Islet of Langerhans (tissue), 1 donor: ENCODE results near the gene KCNH5.

Experiments
- FAIRE-seq: peaks from one replicate; lab custom pipeline; 2011; peaks lifted over from hg19 to GRCh38; lab: Jason Lieb, UNC

Gene KCNH5

DNA sequence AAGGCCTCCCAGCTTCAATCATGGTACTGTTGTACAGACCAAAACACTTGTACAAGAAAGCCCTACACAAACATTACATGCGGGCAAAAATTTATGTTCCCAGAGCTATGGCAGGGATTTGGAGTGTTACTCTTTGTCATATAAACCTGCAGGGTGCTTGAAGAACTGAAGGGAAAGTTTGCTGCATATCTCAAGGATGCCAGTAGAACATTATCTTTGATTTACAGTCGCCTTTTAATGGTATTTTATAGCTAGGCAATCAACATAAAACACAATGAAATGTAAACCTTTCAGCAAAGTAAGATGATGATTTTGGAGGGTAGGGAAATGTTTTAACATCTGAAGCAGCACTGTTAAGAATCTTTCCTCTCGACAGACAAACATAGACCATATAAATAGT lies 305.6 kb downstream of the KCNH5 start:
- FAIRE-seq, result no peak

DNA sequence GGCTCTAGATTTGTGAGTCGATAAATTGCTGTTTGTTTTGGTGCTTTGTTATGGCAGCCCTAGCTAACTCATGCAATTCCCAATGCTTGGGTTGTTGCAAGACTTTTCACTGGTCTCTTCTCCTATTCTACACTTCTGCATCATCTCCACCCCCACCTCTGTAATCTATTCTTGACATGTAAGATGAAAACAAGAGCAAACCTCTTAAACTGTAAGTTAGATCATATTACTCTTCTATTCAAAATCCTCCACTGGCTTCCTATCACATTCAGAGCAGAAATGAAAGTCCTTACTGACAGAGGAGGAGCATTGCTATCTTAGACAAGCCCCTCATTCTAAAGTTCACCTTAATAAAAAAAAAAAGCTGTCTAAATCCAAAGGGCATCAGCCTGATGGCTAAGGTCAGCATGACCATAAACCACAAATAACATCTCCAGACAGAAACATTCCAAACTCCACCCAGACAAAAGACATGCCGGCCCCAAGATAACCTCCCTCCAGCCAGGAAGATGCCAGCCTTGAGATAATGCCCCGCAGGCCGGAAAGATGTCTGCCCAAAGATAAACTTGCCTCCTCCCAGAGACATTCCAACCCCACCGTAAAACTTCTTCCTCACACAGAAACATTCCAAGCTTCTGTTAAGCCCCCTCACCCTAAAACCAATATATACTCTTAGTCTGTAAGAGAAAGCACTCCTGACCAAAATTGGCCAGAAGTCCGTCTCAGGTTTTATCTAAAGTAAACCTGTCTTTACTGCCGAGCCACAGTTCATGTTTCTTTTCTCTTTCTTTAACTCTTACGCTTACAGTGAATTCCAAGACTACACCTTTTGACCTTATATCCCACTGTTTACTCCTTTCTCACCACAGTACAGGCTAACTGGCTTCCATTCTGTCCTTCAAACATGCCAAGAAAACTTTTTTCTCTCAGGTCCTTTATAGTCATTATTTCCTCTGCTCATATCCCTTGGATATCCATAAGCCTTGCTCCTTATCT lies 308.9 kb downstream of the KCNH5 start:
- FAIRE-seq, result no peak

DNA sequence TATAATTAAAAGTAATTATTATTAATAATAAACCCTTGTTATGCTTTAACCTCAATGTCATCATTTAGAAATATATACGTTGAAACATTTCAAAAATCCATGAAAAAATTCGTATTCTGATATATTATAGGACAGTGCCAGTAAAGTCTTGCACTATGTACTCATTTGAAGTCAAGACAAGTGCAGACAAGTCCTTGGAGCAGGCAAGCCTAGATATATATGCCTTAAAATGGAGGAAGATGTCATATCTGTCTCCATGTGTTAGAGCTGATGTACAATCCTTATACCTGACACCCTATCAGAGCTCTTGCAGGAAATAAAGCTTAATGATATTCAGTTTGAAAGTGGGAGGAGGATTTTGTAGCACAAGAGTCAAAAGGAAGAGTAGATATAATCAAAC lies 310.4 kb downstream of the KCNH5 start:
- FAIRE-seq, result no peak

DNA sequence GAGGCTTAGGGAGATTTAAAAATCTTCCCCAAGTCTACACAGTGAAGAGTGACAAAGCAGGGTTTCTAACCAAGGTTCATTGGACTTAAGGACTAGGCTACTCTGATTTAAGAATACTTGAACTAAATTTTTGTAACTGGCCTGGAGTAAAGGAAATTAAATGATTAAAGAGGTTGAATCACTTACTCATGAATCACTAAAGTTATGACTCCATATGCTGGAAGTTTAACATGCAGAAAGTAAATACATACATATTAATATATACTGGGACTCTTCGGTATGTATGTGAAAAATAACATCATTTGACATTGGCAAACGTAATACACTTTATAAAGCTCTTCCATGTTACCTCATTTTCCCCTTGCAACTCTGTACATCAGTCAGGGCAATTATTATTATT lies 322.9 kb downstream of the KCNH5 start:
- FAIRE-seq, result no peak

DNA sequence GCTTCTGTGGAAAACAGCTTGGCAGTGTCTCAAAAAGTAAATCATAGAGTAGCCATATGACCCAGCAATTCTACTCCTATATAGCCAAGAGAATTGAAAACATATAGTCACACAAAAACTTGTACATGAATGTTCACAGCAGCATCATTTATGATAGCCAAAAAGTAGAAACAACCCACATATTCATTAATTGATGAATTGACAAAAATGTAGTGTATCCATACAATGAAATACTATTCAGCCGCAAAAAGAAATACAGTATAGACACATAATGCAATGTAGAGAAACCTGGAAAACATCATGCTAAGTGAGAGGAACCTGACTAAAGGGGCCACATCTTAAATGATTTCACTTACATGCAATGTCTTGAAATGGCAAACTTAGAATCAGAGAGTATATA lies 326.6 kb downstream of the KCNH5 start:
- no peak for FAIRE-seq

DNA sequence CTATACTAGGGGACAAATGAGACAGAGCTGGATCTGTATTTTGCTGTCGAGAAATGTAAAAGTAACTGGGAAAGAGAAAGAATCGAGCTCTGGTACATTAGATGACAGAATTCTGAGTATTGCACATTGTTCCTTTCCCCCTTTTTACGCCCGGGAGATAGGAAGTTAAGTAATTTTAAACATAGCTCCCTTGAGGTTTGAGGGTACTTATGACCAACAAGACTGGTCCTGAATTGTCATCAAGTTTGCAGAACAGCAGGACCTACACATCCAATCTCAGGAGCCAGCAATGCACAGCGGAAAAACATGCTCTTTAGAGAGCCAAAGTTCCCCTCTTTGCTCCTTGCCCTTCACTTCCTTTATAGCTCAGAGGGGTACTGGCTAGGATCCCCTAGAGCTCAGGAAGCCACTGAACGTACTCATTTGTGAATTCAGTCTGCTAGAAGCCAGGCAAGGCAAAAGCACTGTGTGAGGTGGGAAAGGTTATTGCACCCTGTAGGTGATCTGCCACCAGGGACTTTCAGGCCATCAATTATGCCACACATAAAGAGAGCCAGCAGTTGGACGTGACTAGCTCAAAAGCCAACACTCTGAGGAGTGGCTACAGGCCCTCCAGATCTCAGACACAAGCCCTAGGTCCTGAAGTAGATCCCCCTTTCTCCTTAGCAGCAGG lies 333.8 kb downstream of the KCNH5 start:
- no peak for FAIRE-seq

DNA sequence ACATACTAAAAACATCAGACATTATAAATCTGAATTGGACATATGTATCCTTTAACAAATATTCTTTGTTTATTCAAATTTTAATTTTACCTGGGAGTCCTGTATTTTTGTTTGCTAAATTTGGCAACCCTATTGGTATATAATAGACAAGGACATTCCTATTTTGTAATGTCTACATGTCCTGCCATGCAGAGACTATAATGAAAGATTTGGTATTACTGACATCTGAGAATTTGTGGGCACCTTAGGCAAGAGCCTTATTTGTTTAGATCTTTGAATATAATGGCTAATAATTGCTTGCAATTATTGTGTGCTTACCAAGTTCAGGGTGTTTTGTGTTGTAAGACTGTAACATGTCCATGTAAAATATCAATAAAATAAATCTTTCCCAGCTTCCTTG lies 334.4 kb downstream of the KCNH5 start:
- no peak for FAIRE-seq

DNA sequence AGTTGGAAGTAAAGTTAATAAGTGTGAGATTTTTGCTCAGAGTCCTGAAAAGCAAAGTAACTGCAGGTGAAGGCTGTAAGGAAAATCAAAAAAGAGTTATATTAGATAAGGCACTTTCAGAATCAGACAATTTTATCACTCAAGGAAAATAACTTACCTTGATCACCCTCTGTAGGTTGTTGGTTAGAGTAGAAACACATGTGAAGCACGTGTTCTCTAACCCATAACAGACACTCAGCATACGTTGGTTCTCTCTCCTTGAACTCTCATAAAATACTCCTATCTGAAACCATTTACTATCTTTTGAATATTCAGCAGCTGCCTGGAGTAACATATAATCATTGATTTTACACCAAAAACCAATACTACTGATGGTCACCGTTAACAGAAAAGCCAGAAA lies 335.5 kb downstream of the KCNH5 start:
- FAIRE-seq, result no peak

DNA sequence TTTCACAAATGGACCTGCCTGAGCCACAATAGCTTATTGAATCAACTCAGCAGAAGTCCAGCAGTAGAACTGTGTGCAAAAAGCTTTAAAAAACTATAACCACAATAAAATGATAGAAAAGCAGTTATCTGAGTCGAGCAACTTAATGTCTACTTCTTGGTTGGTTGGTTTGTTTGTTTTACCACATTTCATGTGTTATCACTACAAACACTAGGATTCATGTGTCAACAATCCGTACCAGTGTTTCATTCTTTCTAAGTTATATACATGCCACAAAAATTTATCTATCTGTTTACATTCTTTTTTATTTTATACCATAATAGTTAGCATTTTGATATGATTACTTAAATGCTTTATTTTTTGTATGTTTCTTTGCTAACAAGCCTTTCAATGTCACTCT lies 339.0 kb downstream of the KCNH5 start:
- FAIRE-seq, result no peak

DNA sequence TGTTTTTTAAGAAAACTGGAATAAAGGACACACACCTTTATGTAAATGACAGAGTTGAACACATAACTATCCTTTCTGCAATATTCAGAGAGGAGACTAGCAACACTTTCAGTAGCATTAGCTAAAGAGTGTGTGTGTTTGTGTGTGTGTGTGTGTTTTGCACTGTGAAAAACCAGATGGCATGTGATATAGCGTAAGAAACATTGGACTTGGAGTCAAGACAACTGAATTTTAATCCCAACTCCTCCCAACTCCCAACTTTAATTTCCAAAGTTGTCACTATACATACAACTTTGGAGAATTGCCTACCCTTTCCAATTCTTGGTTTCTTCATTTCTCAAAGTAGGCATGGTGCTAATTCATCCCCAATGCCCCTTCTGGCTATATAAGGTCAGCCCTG lies 347.8 kb downstream of the KCNH5 start:
- no peak for FAIRE-seq

DNA sequence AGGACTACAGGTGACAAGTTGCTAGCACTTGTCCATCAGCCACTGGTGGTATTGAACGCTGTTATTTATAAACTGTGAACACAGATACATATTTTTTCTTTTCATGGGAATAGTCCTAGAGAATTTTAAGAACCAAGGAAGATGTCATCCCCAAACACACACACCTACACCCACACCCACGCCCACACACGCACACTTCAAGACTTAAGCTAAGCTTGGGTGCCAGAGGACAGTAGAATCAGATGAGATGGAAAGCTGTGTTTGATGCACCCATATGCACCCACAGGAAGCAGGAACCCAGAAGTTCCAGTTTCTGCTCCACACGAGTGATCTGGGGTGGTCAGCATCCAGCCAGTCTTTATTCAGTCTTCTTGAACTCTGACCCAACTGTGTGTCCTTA lies 348.3 kb downstream of the KCNH5 start:
- no peak for FAIRE-seq

DNA sequence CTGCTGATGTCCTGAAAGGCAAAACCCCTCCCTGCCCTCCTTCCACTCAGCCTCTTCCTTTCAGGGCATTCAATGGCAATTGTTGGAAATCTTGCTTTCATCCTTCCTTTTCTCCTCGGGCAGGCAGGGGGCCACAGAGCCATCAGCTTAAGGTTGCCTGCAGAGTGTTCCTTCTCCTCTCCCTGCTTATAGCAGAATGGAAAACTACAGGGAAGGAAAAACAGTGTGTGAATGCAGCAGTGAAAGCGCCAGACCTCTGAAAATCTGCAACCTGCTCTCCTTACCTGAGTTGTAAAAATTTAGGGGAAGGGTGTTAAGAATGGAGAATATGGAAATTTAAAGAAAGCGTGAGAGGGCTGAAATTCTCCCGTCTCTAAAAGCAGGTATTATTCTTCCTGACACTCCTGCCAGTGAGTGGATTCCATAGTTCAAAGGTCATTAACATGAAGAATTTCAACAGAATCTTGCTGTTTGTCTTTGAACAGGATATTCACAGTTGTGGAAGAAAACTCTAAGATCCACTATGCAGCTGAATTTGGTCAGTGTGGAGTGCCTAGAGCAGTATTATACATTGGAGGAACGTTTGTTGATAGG lies 348.8 kb downstream of the KCNH5 start:
- no peak for FAIRE-seq

DNA sequence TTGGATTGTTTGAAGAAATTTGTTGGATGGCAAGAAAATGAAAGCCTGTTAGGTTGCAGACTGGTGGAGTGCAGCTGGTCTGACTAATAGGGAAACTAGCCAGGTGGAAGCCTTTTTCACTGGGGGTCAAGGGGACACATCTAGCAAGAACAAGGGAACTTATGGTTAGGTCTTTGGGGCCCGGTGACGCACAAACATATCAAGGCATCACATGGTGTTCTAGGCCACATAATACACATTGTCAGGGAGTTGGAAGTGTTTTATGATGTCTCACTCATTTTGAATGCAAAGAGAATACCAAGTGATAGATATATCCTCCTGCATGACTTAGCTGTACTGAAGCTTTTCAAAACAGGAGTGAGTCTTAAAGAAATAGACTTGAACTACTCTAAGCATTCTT lies 351.2 kb downstream of the KCNH5 start:
- FAIRE-seq, result no peak

DNA sequence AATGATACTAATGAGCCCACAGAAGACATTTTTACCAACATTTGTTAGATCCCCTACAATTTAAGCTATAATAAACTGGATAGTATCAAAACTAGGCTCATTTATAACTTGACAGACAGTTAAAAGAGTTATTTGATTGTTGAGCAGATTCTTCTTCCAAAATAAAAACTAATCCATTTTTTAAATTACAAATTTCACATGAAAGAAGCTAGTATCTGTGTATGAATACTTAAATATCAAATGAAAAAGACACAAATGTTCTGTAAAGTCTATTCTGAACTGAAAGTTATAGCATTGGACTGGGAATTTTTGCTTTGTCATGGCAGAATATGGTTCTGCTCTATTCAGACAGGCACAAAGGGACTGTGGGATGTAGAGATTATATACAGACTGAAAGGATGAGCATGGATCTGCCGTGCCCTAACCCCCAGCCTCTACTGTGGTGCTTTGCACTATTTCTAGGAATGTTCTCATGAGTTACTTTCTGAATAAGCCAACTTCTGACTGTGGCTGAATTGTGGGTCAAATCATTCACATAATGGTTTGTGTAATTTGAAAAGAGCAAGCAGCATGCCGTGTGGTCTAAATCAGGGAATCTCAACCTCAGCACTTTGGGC lies 352.7 kb downstream of the KCNH5 start:
- FAIRE-seq, result no peak

DNA sequence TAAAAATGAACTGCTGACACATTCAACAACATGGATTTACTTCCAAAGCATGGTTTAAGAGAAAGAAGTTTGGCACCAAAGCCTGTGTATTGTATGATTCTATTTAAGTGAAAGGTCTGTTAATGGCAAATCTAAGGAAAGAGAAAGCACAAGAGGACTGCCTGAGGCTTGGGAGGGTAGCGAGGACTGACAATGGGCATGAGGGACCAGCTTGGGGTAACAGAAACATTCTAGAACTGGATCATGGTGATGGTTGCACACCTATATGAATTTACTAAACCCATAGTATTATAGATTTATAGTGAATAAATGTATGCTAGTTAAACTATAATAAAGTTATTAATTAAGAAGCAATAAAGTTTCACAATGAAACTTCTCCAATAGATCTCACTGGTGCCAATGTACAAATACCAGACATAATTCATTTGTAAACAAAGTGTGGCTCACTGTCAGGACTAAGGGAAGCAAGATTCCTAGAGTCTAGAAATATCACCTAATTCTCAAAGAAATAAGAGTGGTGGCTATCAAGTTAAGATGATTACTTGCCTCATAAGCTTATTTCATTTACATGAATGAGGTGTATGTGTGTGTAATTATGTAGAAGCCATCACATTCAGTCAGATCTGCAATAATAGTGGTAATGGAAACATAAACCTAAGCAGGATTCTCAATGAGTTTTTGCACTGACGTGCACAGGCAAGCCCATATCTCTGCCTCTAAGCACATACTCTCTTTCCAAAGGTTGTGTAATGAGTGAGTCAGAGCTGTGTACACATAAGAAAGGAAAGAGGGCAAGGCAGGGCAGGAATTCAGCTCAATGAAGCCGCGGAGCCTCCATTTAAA lies 353.4 kb downstream of the KCNH5 start:
- FAIRE-seq, result peak; percentile 100

DNA sequence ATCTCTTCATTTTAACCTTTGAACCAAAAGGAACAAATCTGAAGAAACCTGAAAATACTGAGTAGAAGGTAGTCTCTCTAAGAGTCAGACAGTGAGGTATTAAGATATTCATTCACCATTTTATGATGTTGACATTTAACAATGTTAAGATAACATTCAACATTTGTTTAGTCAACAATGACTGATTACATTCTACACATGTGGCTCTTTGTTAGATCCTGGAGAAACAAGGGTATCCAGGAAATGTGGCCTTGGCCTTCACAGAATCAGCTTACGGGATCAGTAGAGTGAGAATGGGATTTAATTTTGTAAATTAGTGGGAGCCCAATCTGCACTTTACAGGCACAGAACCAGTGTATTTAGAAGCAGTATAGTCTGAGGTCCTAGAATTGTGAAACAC lies 355.5 kb downstream of the KCNH5 start:
- FAIRE-seq, result no peak

DNA sequence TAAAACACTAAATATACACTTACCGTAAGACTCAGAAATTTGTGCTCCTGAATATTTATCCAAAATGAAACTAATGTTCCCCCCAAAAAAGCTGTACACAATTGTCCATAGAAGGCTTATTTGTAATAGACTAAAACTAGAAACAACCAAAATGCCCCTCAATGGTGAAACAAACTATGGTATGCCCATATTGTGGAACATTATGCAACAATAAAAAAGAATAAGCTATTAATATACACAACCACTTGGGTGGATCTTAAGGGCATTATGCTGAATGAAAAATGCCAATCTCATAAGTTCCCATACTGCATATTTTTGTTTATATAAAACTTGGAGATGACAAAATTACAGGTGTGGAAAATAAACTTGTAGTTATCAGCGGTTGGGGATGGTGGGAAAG lies 357.4 kb downstream of the KCNH5 start:
- FAIRE-seq, result no peak

DNA sequence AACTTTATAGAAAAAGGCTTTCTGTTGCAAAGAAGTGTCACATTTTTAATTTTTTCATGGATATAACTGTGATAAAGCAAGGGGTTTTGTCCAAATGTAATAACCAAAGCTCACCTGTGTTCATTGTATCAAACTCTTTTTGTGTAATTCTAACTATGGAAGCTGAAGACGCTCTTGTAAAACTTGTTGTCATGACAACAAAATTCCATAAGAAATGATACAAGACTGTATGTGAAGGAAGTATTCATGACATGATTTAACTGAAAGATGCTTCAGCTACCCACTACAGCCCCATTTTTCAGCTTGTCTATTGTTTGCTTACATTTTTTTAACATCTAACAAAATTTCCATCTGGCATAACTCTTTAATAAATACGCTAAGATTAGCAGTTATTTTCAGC lies 360.9 kb downstream of the KCNH5 start:
- no peak for FAIRE-seq

DNA sequence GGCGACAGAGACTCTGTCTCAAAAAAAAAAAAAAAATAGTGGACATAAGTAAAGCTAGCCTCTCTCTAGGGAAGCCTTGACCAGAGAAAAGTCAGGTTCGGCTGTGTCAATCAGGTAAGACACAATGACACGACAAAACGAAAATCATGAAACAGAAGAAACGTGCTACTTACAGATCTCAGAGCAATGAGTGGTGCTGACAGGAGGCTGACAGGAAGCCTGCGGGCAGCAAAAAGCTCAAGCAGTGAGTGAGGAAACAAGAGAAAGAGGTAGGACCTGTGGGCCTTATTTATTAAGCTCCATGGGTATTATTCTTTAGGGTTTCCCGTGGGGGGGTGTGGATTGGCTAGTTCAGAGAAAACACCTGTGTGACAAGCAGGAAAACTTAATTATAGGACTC lies 363.1 kb downstream of the KCNH5 start:
- no peak for FAIRE-seq

DNA sequence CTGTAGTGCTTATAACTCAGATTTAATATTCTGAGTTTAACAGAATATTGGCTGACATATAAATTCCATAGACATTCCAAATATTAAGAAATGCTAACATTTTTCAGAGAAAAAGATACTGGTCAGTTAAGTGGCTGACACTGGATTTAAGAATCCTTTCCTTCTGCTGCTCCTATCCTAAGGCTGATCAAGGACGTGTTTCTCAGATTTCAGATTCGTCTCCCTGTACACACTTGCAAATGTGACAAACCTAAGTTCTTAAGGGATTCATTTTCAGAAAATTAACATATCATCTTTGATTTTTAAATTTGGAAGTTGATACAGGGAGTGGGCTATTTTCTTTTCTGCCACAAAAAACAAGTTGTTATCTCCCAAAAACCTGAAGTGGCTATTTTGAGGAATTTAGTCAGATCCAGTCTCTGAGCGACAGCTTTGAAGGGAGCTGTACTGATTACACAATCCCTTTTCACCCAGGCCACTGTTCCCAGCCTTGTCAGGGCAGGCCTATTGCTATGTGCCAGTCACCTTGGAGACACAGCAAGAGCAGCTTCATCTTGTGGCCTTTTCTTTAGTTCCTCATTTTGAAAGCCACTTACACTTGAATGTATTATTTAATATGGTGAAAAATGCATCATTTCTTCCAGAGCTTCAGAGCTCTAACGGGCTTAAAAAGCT lies 370.6 kb downstream of the KCNH5 start:
- FAIRE-seq, result no peak

DNA sequence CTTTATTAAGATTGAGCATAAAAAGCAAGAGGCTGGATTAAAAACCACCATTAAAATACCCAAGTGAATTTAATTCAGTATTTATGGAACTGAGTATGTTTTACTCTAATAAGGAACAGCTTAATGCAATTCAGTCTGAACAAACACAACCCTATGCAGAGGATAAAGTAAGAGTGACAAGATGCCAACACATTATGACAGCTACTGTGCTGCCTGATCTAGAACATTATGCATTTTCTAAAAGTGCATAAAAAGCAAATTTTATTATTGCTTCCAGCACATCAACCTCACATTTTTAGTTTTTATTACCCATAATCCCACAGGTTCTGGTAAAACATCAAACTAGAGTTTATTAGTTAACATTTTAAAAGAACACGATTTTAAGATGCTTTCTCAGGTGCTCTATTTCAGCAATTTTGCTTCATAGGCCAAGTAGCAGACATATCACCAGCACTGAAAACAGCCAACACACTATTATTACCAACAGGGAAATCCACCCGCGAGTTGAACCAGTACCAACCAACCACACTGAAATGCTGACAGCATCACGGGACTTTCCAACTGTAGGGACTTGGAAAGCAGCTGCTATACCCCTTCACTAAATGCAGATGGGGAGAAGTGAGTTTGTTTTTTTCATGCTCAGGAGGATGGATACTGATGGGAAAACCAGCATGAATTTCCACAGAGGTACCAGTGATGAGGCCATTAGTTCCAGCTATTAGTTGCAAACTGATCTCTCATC lies 372.1 kb downstream of the KCNH5 start:
- no peak for FAIRE-seq
